IMR-90 (cell line): ENCODE results near the gene PSMA6.

Source experiments
- BHLHE40 ChIP-seq: fragments of 150-350 bp; IDR thresholded peaks from 2 replicates; pipeline ENCODE4 v1.6.1; 2016; ENCODE audit warnings: mild to moderate bottlenecking, low read depth, low read length
- CEBPB ChIP-seq: IDR thresholded peaks from 2 replicates; pipeline ENCODE4 v1.6.1; 2012; ENCODE audit warnings: low read depth, low read length, improper control_type of control experiment
- MAZ ChIP-seq: IDR thresholded peaks from 2 replicates; pipeline ENCODE4 v1.6.1; 2012; ENCODE audit warnings: low read depth, mild to moderate bottlenecking, low read length, improper control_type of control experiment, moderate library complexity, borderline replicate concordance
- MXI1 ChIP-seq: IDR thresholded peaks from 2 replicates; pipeline ENCODE4 v1.6.1; 2012; ENCODE audit warnings: low read depth, mild to moderate bottlenecking, low read length, moderate library complexity, borderline replicate concordance
- POLR2A ChIP-seq: IDR thresholded peaks from 2 replicates; pipeline ENCODE4 v1.6.1; 2012; ENCODE audit warnings: mild to moderate bottlenecking, low read depth, low read length
- RCOR1 ChIP-seq: IDR thresholded peaks from 2 replicates; pipeline ENCODE4 v1.6.1; 2012; ENCODE audit warnings: mild to moderate bottlenecking, low read length, improper control_type of control experiment; ENCODE audit not compliant: insufficient replicate concordance
- TF ChIP-seq, protein P1 (sequence below): conservative IDR thresholded peaks from 2 replicates; pipeline ENCODE4 v1.5.1; 2012; ENCODE audit warnings: mild to moderate bottlenecking, low read depth, low read length, improper control_type of control experiment

DNA sequence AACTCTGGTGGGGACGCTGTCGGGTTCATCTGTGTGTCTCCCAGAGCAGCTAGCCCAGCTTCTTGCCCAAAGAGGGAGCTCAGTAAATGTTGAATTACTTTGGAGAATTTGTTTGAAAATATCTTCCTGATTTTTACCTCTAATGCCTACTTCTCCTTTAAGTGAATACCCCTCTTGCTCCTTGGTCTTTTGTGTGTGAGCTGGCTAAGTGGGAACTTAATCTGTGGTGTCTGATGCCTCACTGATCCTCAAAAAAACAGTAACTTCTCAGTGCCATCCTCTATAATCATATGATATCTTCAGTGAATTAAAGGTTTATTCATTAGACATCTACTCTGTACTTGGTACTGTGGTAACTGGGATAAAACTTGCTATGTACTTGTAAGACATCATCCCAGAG lies 7.7 kb upstream of the PSMA6 start:
- TF ChIP-seq, protein P1, sequence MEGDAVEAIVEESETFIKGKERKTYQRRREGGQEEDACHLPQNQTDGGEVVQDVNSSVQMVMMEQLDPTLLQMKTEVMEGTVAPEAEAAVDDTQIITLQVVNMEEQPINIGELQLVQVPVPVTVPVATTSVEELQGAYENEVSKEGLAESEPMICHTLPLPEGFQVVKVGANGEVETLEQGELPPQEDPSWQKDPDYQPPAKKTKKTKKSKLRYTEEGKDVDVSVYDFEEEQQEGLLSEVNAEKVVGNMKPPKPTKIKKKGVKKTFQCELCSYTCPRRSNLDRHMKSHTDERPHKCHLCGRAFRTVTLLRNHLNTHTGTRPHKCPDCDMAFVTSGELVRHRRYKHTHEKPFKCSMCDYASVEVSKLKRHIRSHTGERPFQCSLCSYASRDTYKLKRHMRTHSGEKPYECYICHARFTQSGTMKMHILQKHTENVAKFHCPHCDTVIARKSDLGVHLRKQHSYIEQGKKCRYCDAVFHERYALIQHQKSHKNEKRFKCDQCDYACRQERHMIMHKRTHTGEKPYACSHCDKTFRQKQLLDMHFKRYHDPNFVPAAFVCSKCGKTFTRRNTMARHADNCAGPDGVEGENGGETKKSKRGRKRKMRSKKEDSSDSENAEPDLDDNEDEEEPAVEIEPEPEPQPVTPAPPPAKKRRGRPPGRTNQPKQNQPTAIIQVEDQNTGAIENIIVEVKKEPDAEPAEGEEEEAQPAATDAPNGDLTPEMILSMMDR = no peak
- TF ChIP-seq POLR2A (no peak), RCOR1 (no peak), BHLHE40 (no peak), MAZ (no peak), MXI1 (no peak), CEBPB (no peak)
